SK-N-SH treated with all-trans-retinoic acid at 6 μM for 48 hours (cell line): ENCODE results near the gene BHLHA15.

Source experiments
- ATAC-seq: fragments of 200-7000 bp; cut with Tn5 transposase; 3 replicates; pipeline ENCODE4 v1.9.1; 2020; ENCODE audit warnings: mild to moderate bottlenecking, moderate library complexity
- ARNTL ChIP-seq: fragments of 450-650 bp; formaldehyde crosslinking; IDR thresholded peaks from 2 replicates; pipeline ENCODE4 v1.5.0; 2020; ENCODE audit warnings: low read depth, mild to moderate bottlenecking, moderate library complexity, borderline replicate concordance
- BACH2 ChIP-seq: fragments of 250-450 bp; sonication (Bioruptor Pico); IDR thresholded peaks from 2 replicates; pipeline ENCODE4 v1.9.0; 2021; ENCODE audit warnings: mild to moderate bottlenecking, borderline replicate concordance
- CREB5 ChIP-seq: fragments of 250-450 bp; sonication (Bioruptor Pico); IDR thresholded peaks from 2 replicates; pipeline ENCODE4 v1.5.1; 2020; ENCODE audit warnings: low read depth, mild to moderate bottlenecking, moderate library complexity
- ESRRG ChIP-seq: fragments of 250-450 bp; sonication (Bioruptor Pico); IDR thresholded peaks from 2 replicates; pipeline ENCODE4 v1.6.1; 2021; ENCODE audit warnings: mild to moderate bottlenecking
- GLIS3 ChIP-seq: fragments of 250-450 bp; sonication (Bioruptor Pico); IDR thresholded peaks from 2 replicates; pipeline ENCODE4 v1.5.0; 2020; ENCODE audit warnings: mild to moderate bottlenecking, moderate library complexity
- ISL1 ChIP-seq: fragments of 250-450 bp; sonication (Bioruptor Pico); IDR thresholded peaks from 2 replicates; pipeline ENCODE4 v2.1.2; 2022; ENCODE audit warnings: mild to moderate bottlenecking, moderate library complexity
- OSR1 ChIP-seq: fragments of 250-450 bp; sonication (Bioruptor Pico); IDR thresholded peaks from 2 replicates; pipeline ENCODE4 v1.8.0; 2022; ENCODE audit warnings: moderate library complexity, mild to moderate bottlenecking, inconsistent platforms
- PATZ1 ChIP-seq: fragments of 250-450 bp; sonication (Bioruptor Pico); IDR thresholded peaks from 2 replicates; pipeline ENCODE4 v1.8.0; 2020; ENCODE audit warnings: mild to moderate bottlenecking, moderate library complexity, borderline replicate concordance
- POU6F1 ChIP-seq: fragments of 250-450 bp; sonication (Bioruptor Pico); IDR thresholded peaks from 2 replicates; pipeline ENCODE4 v1.8.0; 2021; ENCODE audit warnings: low read depth, mild to moderate bottlenecking, moderate library complexity, borderline replicate concordance
- PPARA ChIP-seq: fragments of 250-450 bp; sonication (Bioruptor Pico); IDR thresholded peaks from 2 replicates; pipeline ENCODE4 v1.5.0; 2020; ENCODE audit warnings: mild to moderate bottlenecking, borderline replicate concordance
- RARB ChIP-seq: fragments of 250-450 bp; sonication (Bioruptor Pico); IDR thresholded peaks from 2 replicates; pipeline ENCODE4 v1.8.0; 2021; ENCODE audit warnings: mild to moderate bottlenecking, moderate library complexity
- TCF4 ChIP-seq: fragments of 250-450 bp; sonication (Bioruptor Pico); IDR thresholded peaks from 2 replicates; pipeline ENCODE4 v1.8.0; 2021; ENCODE audit warnings: mild to moderate bottlenecking, moderate library complexity, borderline replicate concordance
- ZC3H10 ChIP-seq: fragments of 250-450 bp; sonication (Bioruptor Pico); IDR thresholded peaks from 2 replicates; pipeline ENCODE4 v1.5.1; 2021; ENCODE audit warnings: mild to moderate bottlenecking, moderate library complexity
- ZFP30 ChIP-seq: fragments of 450-650 bp; formaldehyde crosslinking; IDR thresholded peaks from 2 replicates; pipeline ENCODE4 v1.5.0; 2022; ENCODE audit warnings: mild to moderate bottlenecking, moderate library complexity
- ZNF565 ChIP-seq: fragments of 450-650 bp; formaldehyde crosslinking; conservative IDR thresholded peaks from 2 replicates; pipeline ENCODE4 v1.5.0; 2020; ENCODE audit warnings: low read depth, mild to moderate bottlenecking, moderate library complexity
- ZNF8 ChIP-seq: fragments of 450-650 bp; formaldehyde crosslinking; IDR thresholded peaks from 2 replicates; pipeline ENCODE4 v1.5.0; 2020; ENCODE audit warnings: mild to moderate bottlenecking, moderate library complexity
- TF ChIP-seq, protein P1 (sequence below): fragments of 250-450 bp; sonication (Bioruptor Pico); IDR thresholded peaks from 2 replicates; pipeline ENCODE4 v1.5.1; 2021; ENCODE audit warnings: mild to moderate bottlenecking, moderate library complexity

The BHLHA15 gene

DNA sequence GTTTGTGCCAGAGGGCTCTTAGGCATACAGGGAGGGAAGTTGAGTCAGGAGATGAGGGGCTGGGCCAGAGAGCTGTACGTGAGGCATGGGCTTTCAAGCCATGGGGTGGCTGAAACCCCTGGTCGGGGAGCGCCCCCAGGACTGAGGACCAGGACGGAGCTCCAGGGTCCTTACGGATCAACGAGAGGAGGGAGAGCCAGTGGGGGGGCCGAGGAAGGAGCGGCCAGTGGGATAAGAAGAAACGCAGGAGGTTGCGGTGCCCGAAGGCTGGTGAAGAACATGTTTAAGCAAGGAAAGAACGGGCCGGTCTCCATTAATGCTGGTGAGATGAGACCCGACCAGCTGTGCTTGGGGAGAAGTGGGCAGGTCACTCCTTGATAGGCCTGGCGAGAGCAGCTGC lies 43.6 kb upstream of the BHLHA15 start (continued):
- TF ChIP-seq, protein P1, sequence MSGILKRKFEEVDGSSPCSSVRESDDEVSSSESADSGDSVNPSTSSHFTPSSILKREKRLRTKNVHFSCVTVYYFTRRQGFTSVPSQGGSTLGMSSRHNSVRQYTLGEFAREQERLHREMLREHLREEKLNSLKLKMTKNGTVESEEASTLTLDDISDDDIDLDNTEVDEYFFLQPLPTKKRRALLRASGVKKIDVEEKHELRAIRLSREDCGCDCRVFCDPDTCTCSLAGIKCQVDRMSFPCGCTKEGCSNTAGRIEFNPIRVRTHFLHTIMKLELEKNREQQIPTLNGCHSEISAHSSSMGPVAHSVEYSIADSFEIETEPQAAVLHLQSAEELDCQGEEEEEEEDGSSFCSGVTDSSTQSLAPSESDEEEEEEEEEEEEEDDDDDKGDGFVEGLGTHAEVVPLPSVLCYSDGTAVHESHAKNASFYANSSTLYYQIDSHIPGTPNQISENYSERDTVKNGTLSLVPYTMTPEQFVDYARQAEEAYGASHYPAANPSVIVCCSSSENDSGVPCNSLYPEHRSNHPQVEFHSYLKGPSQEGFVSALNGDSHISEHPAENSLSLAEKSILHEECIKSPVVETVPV (CRISPR knock-in tag), result no peak

DNA sequence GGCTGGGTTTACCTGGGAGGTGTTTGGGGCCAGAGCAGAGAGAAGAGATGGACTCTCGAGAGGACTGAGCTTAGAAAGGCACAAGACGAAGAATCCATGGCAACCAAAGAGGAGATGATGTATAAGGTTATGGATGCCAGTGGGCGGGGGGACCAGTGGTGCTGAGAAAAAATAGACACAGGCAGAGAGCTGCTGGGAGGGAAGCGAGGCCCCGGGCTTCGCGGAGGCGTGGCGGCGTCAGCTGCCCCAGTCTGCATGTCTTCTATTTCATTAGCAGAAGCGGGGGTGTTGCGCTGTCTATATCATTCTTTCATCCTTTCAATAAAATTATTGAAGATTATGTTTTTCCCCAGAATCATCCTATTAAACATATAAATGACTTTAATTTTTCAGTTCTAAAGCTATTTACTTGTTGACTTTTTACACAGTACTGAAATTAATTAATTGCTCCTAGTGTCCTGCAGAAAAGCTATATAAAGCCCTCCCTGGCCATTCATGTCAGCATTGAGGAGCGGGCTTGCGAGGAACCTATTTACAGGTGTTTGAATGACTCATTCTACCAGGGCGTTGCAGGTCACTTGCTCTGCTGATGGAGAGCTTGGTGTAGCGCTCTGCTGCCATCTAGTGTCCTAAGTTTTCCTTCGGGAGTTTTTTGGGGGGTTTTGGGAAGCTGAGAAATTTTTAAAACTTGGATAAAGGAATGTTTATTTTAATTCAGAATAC lies 42.9 kb upstream of the BHLHA15 start:
- ATAC-seq, result peak; percentile 59
- no peak for TF ChIP-seq ISL1 (CRISPR knock-in tag)
- no peak for TF ChIP-seq CREB5 (CRISPR knock-in tag)
- no peak for TF ChIP-seq ZNF565 (CRISPR knock-in tag)
- TF ChIP-seq PPARA (CRISPR knock-in tag), result no peak
- no peak for TF ChIP-seq ZFP30
- TF ChIP-seq, protein P1 (CRISPR knock-in tag), result no peak
- no peak for TF ChIP-seq ZNF8 (CRISPR knock-in tag)
- no peak for TF ChIP-seq ARNTL
- TF ChIP-seq RARB, result no peak
- TF ChIP-seq BACH2 (CRISPR knock-in tag), result no peak
- TF ChIP-seq PATZ1 (CRISPR knock-in tag), result no peak

- no peak for ATAC-seq
- TF ChIP-seq OSR1 (CRISPR knock-in tag), result no peak
- no peak for TF ChIP-seq POU6F1 (CRISPR knock-in tag)
- no peak for TF ChIP-seq ESRRG (CRISPR knock-in tag)
- no peak for TF ChIP-seq ZNF8 (CRISPR knock-in tag)
- TF ChIP-seq TCF4 (CRISPR knock-in tag), result no peak
- TF ChIP-seq PATZ1 (CRISPR knock-in tag), result no peak
- no peak for TF ChIP-seq ZFP30
- no peak for TF ChIP-seq ZC3H10
- no peak for TF ChIP-seq GLIS3 (CRISPR knock-in tag)
- TF ChIP-seq PPARA (CRISPR knock-in tag), result no peak
Observed at GRCh38 chr7:98168904-98169621, 42.2 kb upstream of the BHLHA15 start.
